SK-N-SH treated with all-trans-retinoic acid at 6 μM for 48 hours (cell line): ENCODE data around the gene SKA2.

Source experiments
- ATAC-seq: fragments of 200-7000 bp; cut with Tn5 transposase; 3 replicates; pipeline ENCODE4 v1.9.1; 2020; ENCODE audit warnings: mild to moderate bottlenecking, moderate library complexity
- ARNTL ChIP-seq: fragments of 450-650 bp; formaldehyde crosslinking; IDR thresholded peaks from 2 replicates; pipeline ENCODE4 v1.5.0; 2020; ENCODE audit warnings: low read depth, mild to moderate bottlenecking, moderate library complexity, borderline replicate concordance
- CSDC2 ChIP-seq: fragments of 250-450 bp; sonication (Bioruptor Pico); IDR thresholded peaks from 2 replicates; pipeline ENCODE4 v1.5.0; 2020; ENCODE audit warnings: mild to moderate bottlenecking, moderate library complexity
- ESRRG ChIP-seq: fragments of 250-450 bp; sonication (Bioruptor Pico); IDR thresholded peaks from 2 replicates; pipeline ENCODE4 v1.6.1; 2021; ENCODE audit warnings: mild to moderate bottlenecking
- GLIS3 ChIP-seq: fragments of 250-450 bp; sonication (Bioruptor Pico); IDR thresholded peaks from 2 replicates; pipeline ENCODE4 v1.5.0; 2020; ENCODE audit warnings: mild to moderate bottlenecking, moderate library complexity
- ISL1 ChIP-seq: fragments of 250-450 bp; sonication (Bioruptor Pico); IDR thresholded peaks from 2 replicates; pipeline ENCODE4 v2.1.2; 2022; ENCODE audit warnings: mild to moderate bottlenecking, moderate library complexity
- OSR1 ChIP-seq: fragments of 250-450 bp; sonication (Bioruptor Pico); IDR thresholded peaks from 2 replicates; pipeline ENCODE4 v1.8.0; 2022; ENCODE audit warnings: moderate library complexity, mild to moderate bottlenecking, inconsistent platforms
- PPARA ChIP-seq: fragments of 250-450 bp; sonication (Bioruptor Pico); IDR thresholded peaks from 2 replicates; pipeline ENCODE4 v1.5.0; 2020; ENCODE audit warnings: mild to moderate bottlenecking, borderline replicate concordance
- RARB ChIP-seq: fragments of 250-450 bp; sonication (Bioruptor Pico); IDR thresholded peaks from 2 replicates; pipeline ENCODE4 v1.8.0; 2021; ENCODE audit warnings: mild to moderate bottlenecking, moderate library complexity
- SNAI2 ChIP-seq: fragments of 250-450 bp; sonication (Bioruptor Pico); IDR thresholded peaks from 2 replicates; pipeline ENCODE4 v1.5.0; 2020; ENCODE audit warnings: mild to moderate bottlenecking, moderate library complexity
- TCF4 ChIP-seq: fragments of 250-450 bp; sonication (Bioruptor Pico); IDR thresholded peaks from 2 replicates; pipeline ENCODE4 v1.8.0; 2021; ENCODE audit warnings: mild to moderate bottlenecking, moderate library complexity, borderline replicate concordance
- ZC3H10 ChIP-seq: fragments of 250-450 bp; sonication (Bioruptor Pico); IDR thresholded peaks from 2 replicates; pipeline ENCODE4 v1.5.1; 2021; ENCODE audit warnings: mild to moderate bottlenecking, moderate library complexity
- ZFP3 ChIP-seq: fragments of 250-450 bp; sonication (Bioruptor Pico); IDR thresholded peaks from 2 replicates; pipeline ENCODE4 v1.5.0; 2020; ENCODE audit warnings: mild to moderate bottlenecking, moderate library complexity
- ZFP30 ChIP-seq: fragments of 450-650 bp; formaldehyde crosslinking; IDR thresholded peaks from 2 replicates; pipeline ENCODE4 v1.5.0; 2022; ENCODE audit warnings: mild to moderate bottlenecking, moderate library complexity
- ZNF565 ChIP-seq: fragments of 450-650 bp; formaldehyde crosslinking; conservative IDR thresholded peaks from 2 replicates; pipeline ENCODE4 v1.5.0; 2020; ENCODE audit warnings: low read depth, mild to moderate bottlenecking, moderate library complexity
- ZNF8 ChIP-seq: fragments of 450-650 bp; formaldehyde crosslinking; IDR thresholded peaks from 2 replicates; pipeline ENCODE4 v1.5.0; 2020; ENCODE audit warnings: mild to moderate bottlenecking, moderate library complexity
- TF ChIP-seq, protein P1 (sequence below): fragments of 250-450 bp; sonication (Bioruptor Pico); IDR thresholded peaks from 2 replicates; pipeline ENCODE4 v1.5.1; 2021; ENCODE audit warnings: mild to moderate bottlenecking, moderate library complexity
- TF ChIP-seq, protein P2 (sequence below): fragments of 250-450 bp; sonication (Bioruptor Pico); IDR thresholded peaks from 2 replicates; pipeline ENCODE4 v1.8.0; 2020; ENCODE audit warnings: mild to moderate bottlenecking, moderate library complexity, borderline replicate concordance
- TF ChIP-seq, protein P3 (sequence below): fragments of 250-450 bp; sonication (Bioruptor Pico); IDR thresholded peaks from 2 replicates; pipeline ENCODE4 v1.8.0; 2021; ENCODE audit warnings: low read depth, mild to moderate bottlenecking, moderate library complexity, borderline replicate concordance
- TF ChIP-seq, protein P4 (sequence below): fragments of 250-450 bp; sonication (Bioruptor Pico); IDR thresholded peaks from 2 replicates; pipeline ENCODE4 v1.5.0; 2020; ENCODE audit warnings: mild to moderate bottlenecking, moderate library complexity
- TF ChIP-seq, protein P5 (sequence below): fragments of 250-450 bp; sonication (Bioruptor Pico); IDR thresholded peaks from 2 replicates; pipeline ENCODE4 v1.5.1; 2020; ENCODE audit warnings: low read depth, mild to moderate bottlenecking, moderate library complexity

SKA2 gene

DNA sequence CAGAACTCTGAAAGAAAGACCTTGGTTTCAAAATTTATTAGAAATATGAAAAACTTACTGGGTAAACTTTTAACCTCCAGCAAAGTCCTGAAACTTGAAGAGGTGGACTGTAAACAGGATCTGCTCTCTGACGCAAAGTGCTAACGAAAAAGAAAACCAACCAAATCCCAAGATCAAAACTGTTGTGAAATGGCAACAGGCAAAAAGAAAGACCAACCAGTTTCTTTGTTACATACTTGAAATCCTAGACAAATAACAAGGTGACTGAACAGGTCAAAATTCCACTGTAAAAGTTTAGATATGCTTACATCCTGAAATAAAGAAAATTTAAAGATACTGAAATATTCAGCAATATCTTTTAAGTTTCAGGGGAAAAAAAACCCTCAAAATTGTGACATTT lies 92.5 kb downstream of the SKA2 start:
- no peak for ATAC-seq

More for the DNA sequence above, 92.5 kb downstream of the SKA2 start:
- TF ChIP-seq PPARA (CRISPR knock-in tag) (no peak), TCF4 (CRISPR knock-in tag) (no peak), ZNF565 (CRISPR knock-in tag) (no peak), OSR1 (CRISPR knock-in tag) (no peak), ZFP3 (CRISPR knock-in tag) (no peak), ZFP30 (CRISPR knock-in tag) (no peak), SNAI2 (CRISPR knock-in tag) (no peak), GLIS3 (no peak), CSDC2 (no peak), ZC3H10 (CRISPR knock-in tag) (no peak), ZNF8 (CRISPR knock-in tag) (no peak), ESRRG (CRISPR knock-in tag) (no peak), ISL1 (no peak), ARNTL (CRISPR knock-in tag) (no peak), RARB (CRISPR knock-in tag) (no peak)
- TF ChIP-seq, protein P1, sequence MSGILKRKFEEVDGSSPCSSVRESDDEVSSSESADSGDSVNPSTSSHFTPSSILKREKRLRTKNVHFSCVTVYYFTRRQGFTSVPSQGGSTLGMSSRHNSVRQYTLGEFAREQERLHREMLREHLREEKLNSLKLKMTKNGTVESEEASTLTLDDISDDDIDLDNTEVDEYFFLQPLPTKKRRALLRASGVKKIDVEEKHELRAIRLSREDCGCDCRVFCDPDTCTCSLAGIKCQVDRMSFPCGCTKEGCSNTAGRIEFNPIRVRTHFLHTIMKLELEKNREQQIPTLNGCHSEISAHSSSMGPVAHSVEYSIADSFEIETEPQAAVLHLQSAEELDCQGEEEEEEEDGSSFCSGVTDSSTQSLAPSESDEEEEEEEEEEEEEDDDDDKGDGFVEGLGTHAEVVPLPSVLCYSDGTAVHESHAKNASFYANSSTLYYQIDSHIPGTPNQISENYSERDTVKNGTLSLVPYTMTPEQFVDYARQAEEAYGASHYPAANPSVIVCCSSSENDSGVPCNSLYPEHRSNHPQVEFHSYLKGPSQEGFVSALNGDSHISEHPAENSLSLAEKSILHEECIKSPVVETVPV (CRISPR knock-in tag), result no peak
- TF ChIP-seq, protein P2, sequence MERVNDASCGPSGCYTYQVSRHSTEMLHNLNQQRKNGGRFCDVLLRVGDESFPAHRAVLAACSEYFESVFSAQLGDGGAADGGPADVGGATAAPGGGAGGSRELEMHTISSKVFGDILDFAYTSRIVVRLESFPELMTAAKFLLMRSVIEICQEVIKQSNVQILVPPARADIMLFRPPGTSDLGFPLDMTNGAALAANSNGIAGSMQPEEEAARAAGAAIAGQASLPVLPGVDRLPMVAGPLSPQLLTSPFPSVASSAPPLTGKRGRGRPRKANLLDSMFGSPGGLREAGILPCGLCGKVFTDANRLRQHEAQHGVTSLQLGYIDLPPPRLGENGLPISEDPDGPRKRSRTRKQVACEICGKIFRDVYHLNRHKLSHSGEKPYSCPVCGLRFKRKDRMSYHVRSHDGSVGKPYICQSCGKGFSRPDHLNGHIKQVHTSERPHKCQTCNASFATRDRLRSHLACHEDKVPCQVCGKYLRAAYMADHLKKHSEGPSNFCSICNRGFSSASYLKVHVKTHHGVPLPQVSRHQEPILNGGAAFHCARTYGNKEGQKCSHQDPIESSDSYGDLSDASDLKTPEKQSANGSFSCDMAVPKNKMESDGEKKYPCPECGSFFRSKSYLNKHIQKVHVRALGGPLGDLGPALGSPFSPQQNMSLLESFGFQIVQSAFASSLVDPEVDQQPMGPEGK (CRISPR knock-in tag), result no peak
- TF ChIP-seq, protein P3, sequence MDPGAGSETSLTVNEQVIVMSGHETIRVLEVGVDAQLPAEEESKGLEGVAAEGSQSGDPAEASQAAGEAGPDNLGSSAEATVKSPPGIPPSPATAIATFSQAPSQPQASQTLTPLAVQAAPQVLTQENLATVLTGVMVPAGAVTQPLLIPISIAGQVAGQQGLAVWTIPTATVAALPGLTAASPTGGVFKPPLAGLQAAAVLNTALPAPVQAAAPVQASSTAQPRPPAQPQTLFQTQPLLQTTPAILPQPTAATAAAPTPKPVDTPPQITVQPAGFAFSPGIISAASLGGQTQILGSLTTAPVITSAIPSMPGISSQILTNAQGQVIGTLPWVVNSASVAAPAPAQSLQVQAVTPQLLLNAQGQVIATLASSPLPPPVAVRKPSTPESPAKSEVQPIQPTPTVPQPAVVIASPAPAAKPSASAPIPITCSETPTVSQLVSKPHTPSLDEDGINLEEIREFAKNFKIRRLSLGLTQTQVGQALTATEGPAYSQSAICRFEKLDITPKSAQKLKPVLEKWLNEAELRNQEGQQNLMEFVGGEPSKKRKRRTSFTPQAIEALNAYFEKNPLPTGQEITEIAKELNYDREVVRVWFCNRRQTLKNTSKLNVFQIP (CRISPR knock-in tag), result no peak
- TF ChIP-seq, protein P4, sequence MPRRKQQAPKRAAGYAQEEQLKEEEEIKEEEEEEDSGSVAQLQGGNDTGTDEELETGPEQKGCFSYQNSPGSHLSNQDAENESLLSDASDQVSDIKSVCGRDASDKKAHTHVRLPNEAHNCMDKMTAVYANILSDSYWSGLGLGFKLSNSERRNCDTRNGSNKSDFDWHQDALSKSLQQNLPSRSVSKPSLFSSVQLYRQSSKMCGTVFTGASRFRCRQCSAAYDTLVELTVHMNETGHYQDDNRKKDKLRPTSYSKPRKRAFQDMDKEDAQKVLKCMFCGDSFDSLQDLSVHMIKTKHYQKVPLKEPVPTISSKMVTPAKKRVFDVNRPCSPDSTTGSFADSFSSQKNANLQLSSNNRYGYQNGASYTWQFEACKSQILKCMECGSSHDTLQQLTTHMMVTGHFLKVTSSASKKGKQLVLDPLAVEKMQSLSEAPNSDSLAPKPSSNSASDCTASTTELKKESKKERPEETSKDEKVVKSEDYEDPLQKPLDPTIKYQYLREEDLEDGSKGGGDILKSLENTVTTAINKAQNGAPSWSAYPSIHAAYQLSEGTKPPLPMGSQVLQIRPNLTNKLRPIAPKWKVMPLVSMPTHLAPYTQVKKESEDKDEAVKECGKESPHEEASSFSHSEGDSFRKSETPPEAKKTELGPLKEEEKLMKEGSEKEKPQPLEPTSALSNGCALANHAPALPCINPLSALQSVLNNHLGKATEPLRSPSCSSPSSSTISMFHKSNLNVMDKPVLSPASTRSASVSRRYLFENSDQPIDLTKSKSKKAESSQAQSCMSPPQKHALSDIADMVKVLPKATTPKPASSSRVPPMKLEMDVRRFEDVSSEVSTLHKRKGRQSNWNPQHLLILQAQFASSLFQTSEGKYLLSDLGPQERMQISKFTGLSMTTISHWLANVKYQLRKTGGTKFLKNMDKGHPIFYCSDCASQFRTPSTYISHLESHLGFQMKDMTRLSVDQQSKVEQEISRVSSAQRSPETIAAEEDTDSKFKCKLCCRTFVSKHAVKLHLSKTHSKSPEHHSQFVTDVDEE, result no peak
- TF ChIP-seq, protein P5, sequence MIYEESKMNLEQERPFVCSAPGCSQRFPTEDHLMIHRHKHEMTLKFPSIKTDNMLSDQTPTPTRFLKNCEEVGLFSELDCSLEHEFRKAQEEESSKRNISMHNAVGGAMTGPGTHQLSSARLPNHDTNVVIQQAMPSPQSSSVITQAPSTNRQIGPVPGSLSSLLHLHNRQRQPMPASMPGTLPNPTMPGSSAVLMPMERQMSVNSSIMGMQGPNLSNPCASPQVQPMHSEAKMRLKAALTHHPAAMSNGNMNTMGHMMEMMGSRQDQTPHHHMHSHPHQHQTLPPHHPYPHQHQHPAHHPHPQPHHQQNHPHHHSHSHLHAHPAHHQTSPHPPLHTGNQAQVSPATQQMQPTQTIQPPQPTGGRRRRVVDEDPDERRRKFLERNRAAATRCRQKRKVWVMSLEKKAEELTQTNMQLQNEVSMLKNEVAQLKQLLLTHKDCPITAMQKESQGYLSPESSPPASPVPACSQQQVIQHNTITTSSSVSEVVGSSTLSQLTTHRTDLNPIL (CRISPR knock-in tag), result no peak
